Measurements from ENCODE around the gene IFT52.
"Not testable (repeated sequence)": the region's sequence is repeated elsewhere in the genome, so short reads cannot be mapped to it uniquely, and the experiment has no call there.

Gene IFT52

GRCh38 chr20:43655176-43655575 lies 64.4 kb downstream of the IFT52 start:
- not testable (repeated sequence) for DNase-seq

- DNase-seq = no peak
Observed at GRCh38 chr20:43655937-43656336, 65.2 kb downstream of the IFT52 start.

GRCh38 chr20:43658069-43658722 lies 67.5 kb downstream of the IFT52 start:
- DNase-seq = no peak

- DNase-seq = no peak
Observed at GRCh38 chr20:43658723-43659419, 68.1 kb downstream of the IFT52 start.

GRCh38 chr20:43662943-43663655 lies 72.4 kb downstream of the IFT52 start:
- DNase-seq = no peak

- DNase-seq = no peak
Observed at GRCh38 chr20:43665466-43666176, 74.9 kb downstream of the IFT52 start.

GRCh38 chr20:43666376-43667328 lies 75.9 kb downstream of the IFT52 start, which contains the start of gene MYBL2:
TSS of gene MYBL2 (plus strand) at chr20:43667114. CDS start at chr20:43667284, 170 bp downstream.
- peak; percentile 78 for DNase-seq

GRCh38 chr20:43667341-43668132 lies 76.8 kb downstream of the IFT52 start:
- DNase-seq = peak; percentile 46

GRCh38 chr20:43669332-43669731 lies 78.6 kb downstream of the IFT52 start:
- DNase-seq = no peak

- DNase-seq = no peak
Observed at GRCh38 chr20:43670423-43670822, 79.7 kb downstream of the IFT52 start.

GRCh38 chr20:43676368-43676767 lies 85.6 kb downstream of the IFT52 start:
- no peak for DNase-seq

GRCh38 chr20:43680981-43681380 lies 90.2 kb downstream of the IFT52 start:
- DNase-seq = no peak

GRCh38 chr20:43681468-43681942 lies 90.8 kb downstream of the IFT52 start:
- no peak for DNase-seq

GRCh38 chr20:43681991-43682410 lies 91.3 kb downstream of the IFT52 start:
- DNase-seq = no peak

GRCh38 chr20:43682446-43682845 lies 91.7 kb downstream of the IFT52 start:
- DNase-seq = no peak

- DNase-seq = no peak
Observed at GRCh38 chr20:43686820-43687219, 96.1 kb downstream of the IFT52 start.

- no peak for DNase-seq
Observed at GRCh38 chr20:43689165-43689564, 98.4 kb downstream of the IFT52 start.

GRCh38 chr20:43690943-43691598 lies 100.3 kb downstream of the IFT52 start:
- no peak for DNase-seq

GRCh38 chr20:43691928-43692524 lies 101.3 kb downstream of the IFT52 start:
- DNase-seq = peak; percentile 31

GRCh38 chr20:43694763-43695162 lies 104.0 kb downstream of the IFT52 start:
- DNase-seq = no peak
